Endothelial cell of umbilical vein (primary cell): ENCODE measurements around the gene MAPK8IP3. TPM values are rescaled to one million over a fixed set of nuclear protein-coding genes. Genes with fewer than 3 reads are reported as not detected.

Experiments
- BruUV-seq: library from RNA; stranded (reverse); fragments of 400-500 nt; replicated peaks from 2 replicates; lab custom pipeline; 2021; lab: Mats Ljungman, UMichigan
- CTCF ChIA-PET: fragments of 300-600, 350-600 bp; sonication (Branson Sonifier 250); formaldehyde crosslinking; loops from one replicate; lab custom pipeline; 2021; ENCODE audit warnings: antibody characterized with exemption, inconsistent platforms; lab: Charles Lee
- POLR2A ChIA-PET: fragments of 300-600, 350-600 bp; sonication (Branson Sonifier 250); formaldehyde crosslinking; loops from one replicate; lab custom pipeline; 2021; ENCODE audit warnings: antibody characterized with exemption, inconsistent platforms; lab: Charles Lee
- DNase-seq: peaks from one replicate; pipeline ENCODE4 v3.0.0-alpha.2; 2011; ENCODE audit warnings: low read depth, low spot score
- FAIRE-seq: peaks from 2 replicates; lab custom pipeline; 2011; peaks lifted over from hg19 to GRCh38; lab: Jason Lieb, UNC
- H2AFZ ChIP-seq: 2 replicates; pipeline ENCODE4 v1.6.0; 2012; ENCODE audit warnings: low read depth, low read length, control low read depth, inconsistent platforms
- H3K27ac ChIP-seq: 2 replicates; pipeline ENCODE4 v1.5.1; 2011; ENCODE audit warnings: low read depth, mild to moderate bottlenecking, control low read depth, low read length, moderate library complexity; ENCODE audit not compliant: insufficient read depth
- H3K27me3 ChIP-seq, 2 experiments: 2 replicates each; pipeline versions ENCODE4 v1.6.0 to v1.6.1; 2011; ENCODE audit warnings: low read length in 2 of 2, mixed read lengths in 1 of 2; ENCODE audit not compliant: control insufficient read depth in 2 of 2, insufficient read depth in 2 of 2
- H3K36me3 ChIP-seq, 2 experiments: 2 replicates in 1 of 2; 3 replicates in 1 of 2; pipeline ENCODE4 v1.5.1; 2011; ENCODE audit warnings: low read length in 2 of 2, mild to moderate bottlenecking in 1 of 2, moderate library complexity in 1 of 2; ENCODE audit not compliant: control insufficient read depth in 2 of 2, insufficient read depth in 2 of 2; ENCODE audit errors: extremely low read depth in 1 of 2
- H3K4me1 ChIP-seq: 3 replicates; pipeline ENCODE4 v1.5.1; 2011; ENCODE audit warnings: mild to moderate bottlenecking, low read length; ENCODE audit not compliant: control insufficient read depth, insufficient read depth; ENCODE audit errors: extremely low read depth
- H3K4me2 ChIP-seq: 2 replicates; pipeline ENCODE4 v1.6.1; 2011; ENCODE audit warnings: low read length, control low read depth, mixed read lengths; ENCODE audit not compliant: insufficient read depth
- H3K4me3 ChIP-seq, 3 experiments: fragments of 200-600 bp in 1 of 3; sonication (generic), shearing (Covaris generic) in 1 of 3; replicated peaks in 1 of 3; 2 replicates each; pipeline ENCODE4 v1.5.1; 2011 to 2016; ENCODE audit warnings: control low read depth in 3 of 3, low read length in 3 of 3, mild to moderate bottlenecking in 2 of 3, inconsistent platforms in 1 of 3, low read depth in 1 of 3, moderate library complexity in 1 of 3; ENCODE audit not compliant: insufficient read depth in 1 of 3
- H3K79me2 ChIP-seq: 2 replicates; pipeline ENCODE4 v1.6.0; 2012; ENCODE audit warnings: low read length, inconsistent platforms; ENCODE audit not compliant: control insufficient read depth, insufficient read depth
- H3K9ac ChIP-seq: replicated peaks from 2 replicates; pipeline ENCODE3; 2011; ENCODE audit warnings: low read length, control low read depth; ENCODE audit not compliant: insufficient read depth; ENCODE audit errors: extremely low read depth
- H3K9me1 ChIP-seq: replicated peaks from 3 replicates; pipeline ENCODE4 v1.6.0; 2011; ENCODE audit warnings: mild to moderate bottlenecking, low read length; ENCODE audit not compliant: control insufficient read depth, insufficient read depth; ENCODE audit errors: extremely low read depth
- H3K9me3 ChIP-seq: replicated peaks from 2 replicates; pipeline ENCODE4 v1.5.1; 2012; ENCODE audit warnings: low read length, inconsistent platforms; ENCODE audit not compliant: control insufficient read depth, insufficient read depth
- H4K20me1 ChIP-seq: replicated peaks from 2 replicates; pipeline ENCODE3; 2011; ENCODE audit warnings: mild to moderate bottlenecking, low read length; ENCODE audit not compliant: control insufficient read depth, insufficient read depth; ENCODE audit errors: extremely low read depth
- EZH2 ChIP-seq: IDR thresholded peaks from 2 replicates; pipeline ENCODE4 v1.6.1; 2012; ENCODE audit warnings: borderline replicate concordance, low read depth, mild to moderate bottlenecking, moderate library complexity, low read length, inconsistent platforms; ENCODE audit not compliant: severe bottlenecking
- FOS ChIP-seq: IDR thresholded peaks from 2 replicates; pipeline ENCODE4 v1.6.1; 2011; ENCODE audit warnings: mild to moderate bottlenecking, low read length, moderate library complexity, borderline replicate concordance; ENCODE audit not compliant: insufficient read depth
- GATA2 ChIP-seq: IDR thresholded peaks from 2 replicates; pipeline ENCODE4 v1.7.0; 2011; ENCODE audit warnings: low read depth, mild to moderate bottlenecking, moderate library complexity, mixed read lengths, low read length; ENCODE audit not compliant: insufficient read length, insufficient read depth
- JUN ChIP-seq: IDR thresholded peaks from 2 replicates; pipeline ENCODE4 v1.6.1; 2011; ENCODE audit warnings: borderline replicate concordance, low read depth; ENCODE audit not compliant: insufficient read length, insufficient read depth
- MYC ChIP-seq: IDR thresholded peaks from one replicate; pipeline ENCODE4 v1.6.1; 2011; ENCODE audit warnings: mild to moderate bottlenecking, low read depth, low read length
- POLR2A ChIP-seq: IDR thresholded peaks from 2 replicates; pipeline ENCODE4 v1.6.1; 2012; ENCODE audit warnings: low read depth, mild to moderate bottlenecking, control low read depth, low read length
- POLR2AphosphoS5 ChIP-seq: IDR thresholded peaks from 2 replicates; pipeline ENCODE4 v1.6.1; 2012; ENCODE audit warnings: low read depth, mild to moderate bottlenecking, control low read depth, low read length, moderate library complexity; ENCODE audit not compliant: insufficient read depth
- dilution Hi-C: fragments of 300-500 bp; cut with MboI; formaldehyde crosslinking; loops from one replicate; pipeline ENCODE4 v1.15.0; 2019; ENCODE audit warnings: low sequenced_read_pairs; ENCODE audit not compliant: extremely low pct_ligation_motif_present
- intact Hi-C: fragments of 100-400 bp; cut with micrococcal nuclease; formaldehyde crosslinking; loops from one replicate; pipeline ENCODE4 v1.10.0; 2022
- polyA plus RNA-seq, 4 experiments: library from polyadenylated mRNA; depleted of rRNA in 3 of 4; stranded (reverse) in 3 of 4; unstranded in 1 of 4; fragments of >200 nt; gene quantifications; 2 replicates each; pipeline versions ENCODE4 v1.2.1 to v1.2.3, GENCODE V29; 2011 to 2012; ENCODE audit warnings: missing spikeins in 1 of 4
- total RNA-seq: library from RNA; stranded (reverse); gene quantifications from 2 replicates; pipeline ENCODE4 v1.2.3, GENCODE V29; 2021
- TF ChIP-seq, protein P1 (sequence below), 2 donors: IDR thresholded peaks; 1 replicate in 1 of 2; 2 replicates in 1 of 2; pipeline ENCODE4 v1.5.1; 2011; ENCODE audit warnings: low read length in 2 of 2, mild to moderate bottlenecking in 2 of 2, moderate library complexity in 2 of 2, control low read depth in 1 of 2, inconsistent platforms in 1 of 2, low read depth in 1 of 2; ENCODE audit not compliant: insufficient read depth in 1 of 2; ENCODE audit errors: extremely low read depth in 1 of 2
- TF ChIP-seq, protein P2 (sequence below): IDR thresholded peaks from 2 replicates; pipeline ENCODE4 v1.6.1; 2011; ENCODE audit not compliant: insufficient read depth, insufficient read length

MAPK8IP3 gene
- total and polyA plus RNA-seq, 2 donors (not counting 3 experiments of a cell fraction or from before 2014, with no cell fraction given): 40.7 to 92.2 TPM

- Histone ChIP-seq H3K9me3 (no peaks in the 10 kb centered on the region), H3K9me1 (no peaks in the 10 kb centered on the region), H3K27ac (no peak overlapping the region), H3K36me3 (peaks cover 14 to 55% of the 10 kb centered on the region in 2 experiments), H3K4me2 (no peak overlapping the region), H3K27me3 (no peaks in the 10 kb centered on the region), H4K20me1 (no peaks in the 10 kb centered on the region), H3K4me3 (no peak overlapping the region), H2AFZ (no peak overlapping the region), H3K4me1 (peaks cover 8% of the 10 kb centered on the region), H3K79me2 (no peaks in the 10 kb centered on the region), H3K9ac (no peak overlapping the region)
- DNase-seq (no peak), FAIRE-seq (no peak)
- BruUV-seq: no TSS peak
- dilution Hi-C loops: no loop called here
- ChIA-PET POLR2A (no interaction called here), CTCF (no interaction called here)
- TF ChIP-seq FOS (no peak), MYC (no peak), EZH2 (no peak), POLR2A (no peak), POLR2AphosphoS5 (no peak), GATA2 (no peak), JUN (no peak)
- TF ChIP-seq, protein P1, sequence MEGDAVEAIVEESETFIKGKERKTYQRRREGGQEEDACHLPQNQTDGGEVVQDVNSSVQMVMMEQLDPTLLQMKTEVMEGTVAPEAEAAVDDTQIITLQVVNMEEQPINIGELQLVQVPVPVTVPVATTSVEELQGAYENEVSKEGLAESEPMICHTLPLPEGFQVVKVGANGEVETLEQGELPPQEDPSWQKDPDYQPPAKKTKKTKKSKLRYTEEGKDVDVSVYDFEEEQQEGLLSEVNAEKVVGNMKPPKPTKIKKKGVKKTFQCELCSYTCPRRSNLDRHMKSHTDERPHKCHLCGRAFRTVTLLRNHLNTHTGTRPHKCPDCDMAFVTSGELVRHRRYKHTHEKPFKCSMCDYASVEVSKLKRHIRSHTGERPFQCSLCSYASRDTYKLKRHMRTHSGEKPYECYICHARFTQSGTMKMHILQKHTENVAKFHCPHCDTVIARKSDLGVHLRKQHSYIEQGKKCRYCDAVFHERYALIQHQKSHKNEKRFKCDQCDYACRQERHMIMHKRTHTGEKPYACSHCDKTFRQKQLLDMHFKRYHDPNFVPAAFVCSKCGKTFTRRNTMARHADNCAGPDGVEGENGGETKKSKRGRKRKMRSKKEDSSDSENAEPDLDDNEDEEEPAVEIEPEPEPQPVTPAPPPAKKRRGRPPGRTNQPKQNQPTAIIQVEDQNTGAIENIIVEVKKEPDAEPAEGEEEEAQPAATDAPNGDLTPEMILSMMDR (IDR thresholded peaks at IDR 0.05; ENCODE audit: extremely low read depth in 1 of 2, insufficient read depth in 1 of 2, low read depth in 1 of 2, low read length in 2 of 2): no peak
- TF ChIP-seq, protein P2, sequence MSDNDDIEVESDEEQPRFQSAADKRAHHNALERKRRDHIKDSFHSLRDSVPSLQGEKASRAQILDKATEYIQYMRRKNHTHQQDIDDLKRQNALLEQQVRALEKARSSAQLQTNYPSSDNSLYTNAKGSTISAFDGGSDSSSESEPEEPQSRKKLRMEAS: no peak
- intact Hi-C loops: no loop called here
These were observed 49.0 kb upstream of the MAPK8IP3 start for GRCh38 chr16:1656808-1657617.
